GM23248 (cell line): ENCODE results near the gene PRTN3. TPM values are rescaled to one million over a fixed set of nuclear protein-coding genes. Genes with fewer than 3 reads are reported as not detected.

ENCODE experiments used
- DNase-seq: peaks from one replicate; pipeline ENCODE4 v3.0.0-alpha.2; 2015
- H2AFZ ChIP-seq: fragments of 200-600 bp; sonication (generic); 2 replicates; pipeline ENCODE4 v1.6.1; 2016; ENCODE audit warnings: antibody characterized with exemption
- H3F3A ChIP-seq: fragments of 200-600 bp; sonication (generic); 2 replicates; pipeline ENCODE4 v1.6.1; 2016; ENCODE audit warnings: mild to moderate bottlenecking, antibody characterized with exemption, mixed run types; ENCODE audit not compliant: insufficient read depth
- H3K27ac ChIP-seq: fragments of 200-600 bp; sonication (generic); 2 replicates; pipeline ENCODE4 v1.5.1; 2016; ENCODE audit warnings: mild to moderate bottlenecking
- H3K27me3 ChIP-seq: fragments of 200-600 bp; sonication (generic); replicated peaks from 2 replicates; pipeline ENCODE4 v1.6.1; 2016; ENCODE audit warnings: mild to moderate bottlenecking; ENCODE audit not compliant: insufficient read depth
- H3K36me3 ChIP-seq: fragments of 200-600 bp; sonication (generic); 2 replicates; pipeline ENCODE4 v1.6.1; 2016; ENCODE audit warnings: low read depth, mild to moderate bottlenecking
- H3K4me1 ChIP-seq: fragments of 200-600 bp; sonication (generic); 2 replicates; pipeline ENCODE4 v1.6.1; 2016; ENCODE audit warnings: mild to moderate bottlenecking; ENCODE audit not compliant: insufficient read depth
- H3K4me2 ChIP-seq: fragments of 200-600 bp; sonication (generic); one replicate; pipeline ENCODE4 v1.6.1; 2016; ENCODE audit warnings: mild to moderate bottlenecking; ENCODE audit not compliant: unreplicated experiment
- H3K4me3 ChIP-seq: fragments of 200-600 bp; sonication (generic); 2 replicates; pipeline ENCODE4 v1.5.1; 2016; ENCODE audit warnings: mild to moderate bottlenecking
- H3K79me2 ChIP-seq: fragments of 200-600 bp; sonication (generic); 2 replicates; pipeline ENCODE4 v1.6.1; 2016; ENCODE audit warnings: mild to moderate bottlenecking; ENCODE audit not compliant: insufficient read depth
- H3K9ac ChIP-seq: fragments of 200-600 bp; sonication (generic); 2 replicates; pipeline ENCODE4 v1.6.1; 2016; ENCODE audit warnings: mild to moderate bottlenecking
- H3K9me2 ChIP-seq: fragments of 200-600 bp; sonication (generic); 2 replicates; pipeline ENCODE4 v1.6.1; 2016; ENCODE audit warnings: mixed run types, mild to moderate bottlenecking, moderate library complexity; ENCODE audit not compliant: insufficient read depth
- H3K9me3 ChIP-seq: fragments of 200-600 bp; sonication (generic); one replicate; pipeline ENCODE4 v1.6.1; 2017; ENCODE audit warnings: low read depth
- H4K20me1 ChIP-seq: fragments of 200-600 bp; sonication (generic); 2 replicates; pipeline ENCODE4 v1.6.0; 2016; ENCODE audit not compliant: insufficient read depth
- EZH2 ChIP-seq: fragments of 200-600 bp; sonication (generic); IDR thresholded peaks from 2 replicates; pipeline ENCODE4 v1.6.1; 2018; ENCODE audit warnings: antibody characterized with exemption, mild to moderate bottlenecking; ENCODE audit not compliant: insufficient read depth, poor library complexity, severe bottlenecking
- EZH2phosphoT487 ChIP-seq: fragments of 200-600 bp; sonication (generic); IDR thresholded peaks from 2 replicates; pipeline ENCODE4 v1.6.1; 2018; ENCODE audit warnings: antibody characterized with exemption, moderate library complexity, mild to moderate bottlenecking, low read depth; ENCODE audit not compliant: insufficient read depth
- WGBS, 2 experiments: methylation state at CpG; one replicate each; pipeline ENCODE4 v1.1.6; 2015 to 2017; ENCODE audit warnings: low lambda C conversion rate in 2 of 2, low coverage in 1 of 2; ENCODE audit errors: missing lambda C conversion rate in 2 of 2; 5-methylcytosine and 5-hydroxymethylcytosine counted together
- in situ Hi-C: fragments of 300-500 bp; cut with MboI; formaldehyde crosslinking; loops from 2 replicates; pipeline ENCODE4 v1.15.0; 2020
- polyA plus RNA-seq: library from polyadenylated mRNA; unstranded; fragments of >200 nt; fragmentation: Nextera tagmentation; extraction: Ambion mirVana; gene quantifications from 2 replicates; pipeline ENCODE4 v1.2.1, GENCODE V29; 2016
- total RNA-seq: library from RNA; depleted of rRNA; stranded (reverse); fragments of >200 nt; shearing (Covaris generic); gene quantifications from 2 replicates; pipeline ENCODE4 v1.2.3, GENCODE V29; 2014

The PRTN3 gene
- total and polyA plus RNA-seq, 2 experiments from 2014 or later, result not detected

- no peak for DNase-seq
- no peak for TF ChIP-seq EZH2phosphoT487
- no peak for TF ChIP-seq EZH2
- Histone ChIP-seq H3K79me2 (no peaks in the 10 kb centered on the region), H4K20me1 (no peaks in the 10 kb centered on the region), H3F3A (no peaks in the 10 kb centered on the region), H3K4me1 (no peaks in the 10 kb centered on the region), H3K27ac (no peak overlapping the region), H3K4me3 (no peak overlapping the region), H3K9me2 (no peaks in the 10 kb centered on the region), H3K4me2 (no peak overlapping the region), H3K9me3 (no peaks in the 10 kb centered on the region), H3K36me3 (no peaks in the 10 kb centered on the region), H3K27me3 (no peaks in the 10 kb centered on the region), H2AFZ (no peak overlapping the region), H3K9ac (no peak overlapping the region)
- 87 to 92% methylated on average over 26 to 29 of the region's 37 CpGs for WGBS, 2 experiments
- in situ Hi-C loops, result no loop called here
Observed at GRCh38 chr19:879711-880438, 39.1 kb downstream of the PRTN3 start.

- H3K9me2 ChIP-seq, result no peaks in the 10 kb centered on the region
- no peak for TF ChIP-seq EZH2
- no peak for TF ChIP-seq EZH2phosphoT487
- no peak for DNase-seq
- H3K27me3 ChIP-seq, result no peaks in the 10 kb centered on the region
- no peaks in the 10 kb centered on the region for H3K9me3 ChIP-seq
- no peaks in the 10 kb centered on the region for H4K20me1 ChIP-seq
- no peak overlapping the region for H3K27ac ChIP-seq
- H2AFZ ChIP-seq, result no peak overlapping the region
- no peak overlapping the region for H3K4me2 ChIP-seq
- 0 out of 2 replicates have a peak, but pooled peaks cover 2% of the 10 kb centered on the region for H3K79me2 ChIP-seq
- WGBS, 2 experiments, result 98% methylated on average over 34 of the region's 34 CpGs
- no peak overlapping the region for H3K4me3 ChIP-seq
- no peak overlapping the region for H3K9ac ChIP-seq
- no peaks in the 10 kb centered on the region for H3F3A ChIP-seq
- no peaks in the 10 kb centered on the region for H3K4me1 ChIP-seq
- H3K36me3 ChIP-seq, result no peaks in the 10 kb centered on the region
- in situ Hi-C loops, result no loop called here
Observed at GRCh38 chr19:881385-882071, 40.7 kb downstream of the PRTN3 start.

- no peaks in the 10 kb centered on the region for H3K36me3 ChIP-seq
Observed at GRCh38 chr19:882871-883497, 42.2 kb downstream of the PRTN3 start.

GRCh38 chr19:883661-884211 lies 42.9 kb downstream of the PRTN3 start:
- H3K9ac ChIP-seq, result no peak overlapping the region
- H2AFZ ChIP-seq, result no peak overlapping the region
- no peaks in the 10 kb centered on the region for H3K36me3 ChIP-seq
- H3K4me1 ChIP-seq, result no peaks in the 10 kb centered on the region
- H3K79me2 ChIP-seq, result 0 out of 2 replicates have a peak, but pooled peaks cover 7% of the 10 kb centered on the region
- in situ Hi-C loops, result no loop called here
- 97% methylated on average over 22 of the region's 22 CpGs for WGBS, 2 experiments
- H3K4me2 ChIP-seq, result no peak overlapping the region
- DNase-seq, result no peak
- no peaks in the 10 kb centered on the region for H3F3A ChIP-seq
- no peaks in the 10 kb centered on the region for H3K9me3 ChIP-seq
- TF ChIP-seq EZH2, result no peak
- TF ChIP-seq EZH2phosphoT487, result no peak
- H4K20me1 ChIP-seq, result no peaks in the 10 kb centered on the region
- no peak overlapping the region for H3K27ac ChIP-seq
- no peaks in the 10 kb centered on the region for H3K9me2 ChIP-seq
- H3K4me3 ChIP-seq, result no peak overlapping the region
- H3K27me3 ChIP-seq, result no peaks in the 10 kb centered on the region

More at GRCh38 chr19:882871-883497, 42.2 kb downstream of the PRTN3 start:
- Histone ChIP-seq H2AFZ (no peak overlapping the region), H3K4me3 (no peak overlapping the region), H3K9ac (no peak overlapping the region), H3K27me3 (no peaks in the 10 kb centered on the region), H3K4me1 (no peaks in the 10 kb centered on the region), H3K79me2 (0 out of 2 replicates have a peak, but pooled peaks cover 7% of the 10 kb centered on the region), H3K4me2 (no peak overlapping the region), H3K9me3 (no peaks in the 10 kb centered on the region), H3K27ac (no peak overlapping the region), H3F3A (no peaks in the 10 kb centered on the region), H4K20me1 (no peaks in the 10 kb centered on the region), H3K9me2 (no peaks in the 10 kb centered on the region)
- in situ Hi-C loops, result no loop called here
- 95 to 97% methylated on average over 15 to 30 of the region's 30 CpGs for WGBS, 2 experiments
- TF ChIP-seq EZH2, result no peak
- TF ChIP-seq EZH2phosphoT487, result no peak
- no peak for DNase-seq
